Astrocyte (in vitro differentiated cells and primary cell): ENCODE measurements around the gene RALGPS1. TPM values are rescaled to one million over a fixed set of nuclear protein-coding genes. Genes with fewer than 3 reads are reported as not detected.
A peak's percentile ranks its signal among the peaks of the same experiment; 100 is the strongest.

Experiments
- DNase-seq: peaks from one replicate; pipeline ENCODE4 v3.0.0-alpha.2; 2010; ENCODE audit warnings: low read depth
- FAIRE-seq: peaks from 2 replicates; lab custom pipeline; 2011; peaks lifted over from hg19 to GRCh38; lab: Jason Lieb, UNC
- H2AFZ ChIP-seq: 2 replicates; pipeline ENCODE4 v1.6.0; 2012; ENCODE audit warnings: low read depth, low read length, inconsistent platforms
- H3K27ac ChIP-seq: 2 replicates; pipeline ENCODE4 v1.5.1; 2011; ENCODE audit warnings: low read depth, low read length, inconsistent platforms
- H3K27me3 ChIP-seq: 2 replicates; pipeline ENCODE4 v1.6.0; 2011; ENCODE audit warnings: low read length, inconsistent platforms; ENCODE audit not compliant: insufficient read depth
- H3K36me3 ChIP-seq: 2 replicates; pipeline ENCODE4 v1.5.1; 2011; ENCODE audit warnings: low read length, inconsistent platforms; ENCODE audit not compliant: insufficient read depth
- H3K4me1 ChIP-seq: 2 replicates; pipeline ENCODE4 v1.5.1; 2011; ENCODE audit warnings: low read length, inconsistent platforms; ENCODE audit not compliant: insufficient read depth
- H3K4me2 ChIP-seq: 2 replicates; pipeline ENCODE4 v1.6.0; 2012; ENCODE audit warnings: low read length, inconsistent platforms
- H3K4me3 ChIP-seq: 2 replicates; pipeline ENCODE4 v1.5.1; 2011; ENCODE audit warnings: low read depth, mild to moderate bottlenecking, low read length, inconsistent platforms; ENCODE audit not compliant: insufficient read depth
- H3K79me2 ChIP-seq: 2 replicates; pipeline ENCODE4 v1.6.0; 2012; ENCODE audit warnings: mild to moderate bottlenecking, low read length, inconsistent platforms; ENCODE audit not compliant: insufficient read depth
- H3K9ac ChIP-seq: 2 replicates; pipeline ENCODE4 v1.6.0; 2012; ENCODE audit warnings: mild to moderate bottlenecking, low read length, inconsistent platforms
- H3K9me3 ChIP-seq: 2 replicates; pipeline ENCODE4 v1.5.1; 2012; ENCODE audit warnings: low read depth, mild to moderate bottlenecking, low read length, inconsistent platforms; ENCODE audit not compliant: insufficient read depth
- H4K20me1 ChIP-seq: 2 replicates; pipeline ENCODE4 v1.6.0; 2012; ENCODE audit warnings: low read length, inconsistent platforms; ENCODE audit not compliant: insufficient read depth
- H3K27ac Mint-ChIP-seq: one replicate; pipeline ENCODE4 v1.8.0; 2021; ENCODE audit warnings: mild to moderate bottlenecking, mixed read lengths; ENCODE audit not compliant: unreplicated experiment
- H3K27me3 Mint-ChIP-seq: one replicate; pipeline ENCODE4 v1.8.0; 2021; ENCODE audit warnings: low read depth, mixed read lengths; ENCODE audit not compliant: unreplicated experiment
- H3K36me3 Mint-ChIP-seq: one replicate; pipeline ENCODE4 v1.8.0; 2021; ENCODE audit warnings: low read depth, mixed read lengths; ENCODE audit not compliant: unreplicated experiment
- H3K4me1 Mint-ChIP-seq: one replicate; pipeline ENCODE4 v1.8.0; 2021; ENCODE audit warnings: low read depth, mixed read lengths; ENCODE audit not compliant: unreplicated experiment
- H3K4me3 Mint-ChIP-seq: one replicate; pipeline ENCODE4 v1.8.0; 2021; ENCODE audit warnings: mild to moderate bottlenecking, moderate library complexity, mixed read lengths; ENCODE audit not compliant: unreplicated experiment
- H3K9me3 Mint-ChIP-seq: one replicate; pipeline ENCODE4 v1.8.0; 2021; ENCODE audit warnings: mild to moderate bottlenecking, mixed read lengths; ENCODE audit not compliant: unreplicated experiment
- EZH2 ChIP-seq: IDR thresholded peaks from 2 replicates; pipeline ENCODE4 v1.6.1; 2012; ENCODE audit warnings: mild to moderate bottlenecking, low read length, inconsistent platforms; ENCODE audit not compliant: insufficient read depth
- total RNA-seq: library from RNA; stranded (reverse); gene quantifications from 2 replicates; pipeline ENCODE4 v1.2.1, GENCODE V29; 2021
- TF ChIP-seq, protein P1 (sequence below): IDR thresholded peaks from 2 replicates; pipeline ENCODE4 v1.5.1; 2011; ENCODE audit warnings: low read depth, mild to moderate bottlenecking, inconsistent platforms, low read length, moderate library complexity; ENCODE audit not compliant: insufficient read depth

RALGPS1 gene
- total RNA-seq, 1 donor from 2014 or later: 2.8 TPM

- Histone ChIP-seq H3K4me2 (no peak overlapping the region), H4K20me1 (no peaks in the 10 kb centered on the region), H3K79me2 (no peaks in the 10 kb centered on the region), H2AFZ (no peak overlapping the region), H3K4me3 (no peak overlapping the region), H3K4me1 (peaks cover under 1% of the 10 kb centered on the region), H3K27me3 (peaks cover 20% of the 10 kb centered on the region), H3K27ac (no peak overlapping the region), H3K9me3 (no peaks in the 10 kb centered on the region), H3K9ac (no peak overlapping the region), H3K36me3 (no peaks in the 10 kb centered on the region)
- TF ChIP-seq, protein P1, sequence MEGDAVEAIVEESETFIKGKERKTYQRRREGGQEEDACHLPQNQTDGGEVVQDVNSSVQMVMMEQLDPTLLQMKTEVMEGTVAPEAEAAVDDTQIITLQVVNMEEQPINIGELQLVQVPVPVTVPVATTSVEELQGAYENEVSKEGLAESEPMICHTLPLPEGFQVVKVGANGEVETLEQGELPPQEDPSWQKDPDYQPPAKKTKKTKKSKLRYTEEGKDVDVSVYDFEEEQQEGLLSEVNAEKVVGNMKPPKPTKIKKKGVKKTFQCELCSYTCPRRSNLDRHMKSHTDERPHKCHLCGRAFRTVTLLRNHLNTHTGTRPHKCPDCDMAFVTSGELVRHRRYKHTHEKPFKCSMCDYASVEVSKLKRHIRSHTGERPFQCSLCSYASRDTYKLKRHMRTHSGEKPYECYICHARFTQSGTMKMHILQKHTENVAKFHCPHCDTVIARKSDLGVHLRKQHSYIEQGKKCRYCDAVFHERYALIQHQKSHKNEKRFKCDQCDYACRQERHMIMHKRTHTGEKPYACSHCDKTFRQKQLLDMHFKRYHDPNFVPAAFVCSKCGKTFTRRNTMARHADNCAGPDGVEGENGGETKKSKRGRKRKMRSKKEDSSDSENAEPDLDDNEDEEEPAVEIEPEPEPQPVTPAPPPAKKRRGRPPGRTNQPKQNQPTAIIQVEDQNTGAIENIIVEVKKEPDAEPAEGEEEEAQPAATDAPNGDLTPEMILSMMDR: no peak
- TF ChIP-seq EZH2: no peak
- no peak for FAIRE-seq
- H3K36me3 Mint-ChIP-seq: no peaks in the 10 kb centered on the region
- H3K27ac Mint-ChIP-seq: no peak overlapping the region
- H3K27me3 Mint-ChIP-seq: peaks cover 26% of the 10 kb centered on the region
- H3K9me3 Mint-ChIP-seq: no peaks in the 10 kb centered on the region
- no peak for DNase-seq
- no peak overlapping the region for H3K4me3 Mint-ChIP-seq
- peaks cover 7% of the 10 kb centered on the region for H3K4me1 Mint-ChIP-seq
Measured at GRCh38 chr9:127193483-127193882, 278.9 kb downstream of the RALGPS1 start.

GRCh38 chr9:127194881-127195713 lies 280.5 kb downstream of the RALGPS1 start:
- peaks cover 28% of the 10 kb centered on the region for H3K27me3 Mint-ChIP-seq
- no peak for FAIRE-seq
- Histone ChIP-seq H3K4me3 (no peak overlapping the region), H3K4me2 (no peak overlapping the region), H3K27me3 (peaks cover 20% of the 10 kb centered on the region), H3K36me3 (no peaks in the 10 kb centered on the region), H2AFZ (no peak overlapping the region), H3K27ac (no peak overlapping the region), H3K79me2 (no peaks in the 10 kb centered on the region), H3K9me3 (no peaks in the 10 kb centered on the region), H4K20me1 (no peaks in the 10 kb centered on the region), H3K9ac (no peak overlapping the region), H3K4me1 (no peaks in the 10 kb centered on the region)
- H3K4me3 Mint-ChIP-seq: no peak overlapping the region
- H3K4me1 Mint-ChIP-seq: peaks cover 9% of the 10 kb centered on the region
- H3K36me3 Mint-ChIP-seq: no peaks in the 10 kb centered on the region
- DNase-seq: peak; percentile 7
- no peak for TF ChIP-seq EZH2
- TF ChIP-seq, protein P1: no peak
- H3K27ac Mint-ChIP-seq: no peak overlapping the region
- H3K9me3 Mint-ChIP-seq: no peaks in the 10 kb centered on the region
